GM21576 (cell line): ENCODE measurements around the gene JARID2.

ENCODE experiments used
- ATAC-seq: cut with Tn5 transposase; IDR thresholded peaks from one replicate; pipeline ENCODE4 v1.9.1; 2021; ENCODE audit warnings: mild to moderate bottlenecking, moderate library complexity; ENCODE audit not compliant: unreplicated experiment

The JARID2 gene

DNA sequence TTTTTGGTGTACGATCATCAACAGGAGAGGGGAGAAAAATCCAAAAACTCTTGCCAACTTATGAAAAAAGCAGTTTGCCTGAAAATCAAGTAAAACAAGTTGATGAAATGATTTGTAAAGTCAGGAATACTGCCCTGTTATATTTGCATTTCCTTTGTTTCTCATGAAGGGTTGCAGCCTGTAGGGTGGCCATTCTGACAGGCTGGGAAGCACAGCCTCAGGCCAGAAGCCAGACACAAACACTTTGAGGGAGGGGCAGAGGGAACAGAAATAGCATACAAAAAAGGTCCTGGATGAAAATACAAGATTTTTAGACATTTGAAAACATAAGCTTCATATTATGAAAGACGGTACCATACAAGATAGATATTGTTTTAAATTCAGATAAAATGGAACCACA lies 307.2 kb downstream of the JARID2 start:
- no peak for ATAC-seq

DNA sequence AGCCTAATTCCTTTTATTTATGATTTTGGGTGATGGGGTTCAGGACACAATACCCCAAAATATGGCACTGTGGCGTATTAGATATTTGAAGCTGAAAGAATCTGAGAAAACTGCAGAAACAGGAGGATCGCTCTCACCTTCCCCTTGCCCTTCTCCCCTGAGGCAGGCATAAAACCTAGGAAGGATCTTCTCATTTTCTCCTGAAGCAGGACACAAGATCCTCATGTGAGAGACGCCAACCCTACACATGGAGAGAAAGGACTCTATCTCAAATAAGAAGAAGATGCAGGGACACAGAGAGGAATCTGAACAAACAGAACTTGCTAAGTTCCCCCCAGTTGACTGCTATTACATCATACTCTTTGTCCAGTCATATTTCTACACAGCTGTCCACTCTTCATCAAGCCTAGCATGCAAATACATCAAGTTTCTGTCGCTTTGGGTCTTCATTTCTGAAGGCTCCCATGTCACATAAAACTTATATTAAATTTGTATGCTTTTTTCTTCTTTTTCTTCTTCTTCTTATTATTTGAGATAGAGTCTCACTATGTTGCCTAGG lies 307.9 kb downstream of the JARID2 start:
- ATAC-seq, result no peak

DNA sequence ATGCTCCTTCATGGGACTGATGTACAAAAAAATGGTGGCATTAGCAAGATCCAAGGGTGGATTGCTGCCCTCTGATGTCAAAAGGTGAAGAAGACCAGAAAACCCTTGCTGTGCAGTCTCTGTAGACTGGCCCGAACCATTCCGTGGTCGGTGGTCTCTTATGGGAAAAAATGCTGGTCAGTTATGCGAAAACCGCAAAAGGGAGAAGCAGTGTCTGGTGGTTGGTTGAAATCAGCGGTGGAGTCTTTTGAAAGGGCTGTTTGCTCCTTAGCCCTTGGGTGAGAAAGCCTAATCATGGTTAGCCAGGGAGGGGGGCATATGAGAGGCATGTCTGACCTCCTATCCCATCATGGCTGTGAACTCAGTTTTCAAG lies 308.8 kb downstream of the JARID2 start:
- no peak for ATAC-seq

DNA sequence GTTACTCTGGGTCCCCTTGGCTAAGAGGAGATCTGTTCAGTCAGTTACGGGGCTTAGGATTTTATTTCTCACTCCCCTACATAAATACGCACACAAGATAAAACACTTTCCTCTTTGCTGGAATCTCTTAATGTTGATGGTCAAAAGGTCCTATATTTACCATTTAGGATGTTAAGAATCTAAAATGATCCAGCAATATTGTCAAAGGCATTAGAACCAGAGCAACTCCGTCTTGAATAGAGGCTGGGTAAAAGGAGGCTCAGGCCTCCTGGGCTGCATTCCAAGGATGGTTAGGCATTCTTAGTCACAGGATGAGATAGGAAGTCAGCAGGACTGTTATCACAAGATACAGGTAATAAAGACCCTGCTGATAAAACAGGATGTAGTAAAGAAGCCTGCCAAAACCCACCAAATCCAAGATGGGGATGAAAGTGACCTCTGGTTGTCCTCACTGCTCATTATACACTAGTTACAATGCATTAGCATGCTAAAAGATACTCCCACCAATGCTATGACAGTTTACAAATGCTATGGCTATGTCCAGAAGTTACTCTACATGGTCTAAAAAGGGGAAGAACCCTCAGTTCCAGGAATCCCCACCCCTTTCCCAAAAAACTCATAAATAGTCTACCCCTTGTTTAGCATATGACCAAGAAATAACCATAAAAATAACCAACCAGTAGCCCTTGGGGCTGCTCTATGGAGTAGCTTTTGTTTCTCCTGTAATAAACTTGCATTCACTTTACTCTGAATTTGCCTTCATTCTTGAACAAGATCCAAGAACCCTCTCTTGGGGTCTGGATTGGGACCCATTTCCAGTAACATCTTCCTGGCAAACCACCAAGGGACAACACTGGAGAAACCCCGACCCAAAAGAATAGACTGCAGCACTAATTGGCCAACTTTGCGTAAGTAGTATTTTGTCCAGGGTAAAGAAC lies 309.5 kb downstream of the JARID2 start:
- no peak for ATAC-seq

DNA sequence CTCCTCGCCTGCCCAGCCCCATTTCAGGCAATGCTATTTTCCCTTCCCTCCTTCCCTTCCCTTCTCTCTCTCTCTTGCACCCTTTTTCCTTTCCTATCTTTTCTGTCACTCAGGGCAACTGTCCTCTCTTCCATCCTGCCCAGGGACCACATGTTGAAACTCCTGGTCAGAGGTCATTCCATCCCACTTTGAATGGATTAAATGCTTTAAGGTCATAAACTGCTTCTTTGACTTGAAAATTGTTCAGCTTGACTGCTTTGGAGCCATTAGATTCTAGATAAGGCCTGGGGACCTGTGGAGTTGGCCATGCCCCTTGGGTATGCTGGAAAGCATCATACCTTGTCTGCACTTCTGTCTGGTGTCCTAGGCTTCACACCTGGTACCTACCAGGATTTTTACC lies 310.8 kb downstream of the JARID2 start:
- ATAC-seq, result no peak

DNA sequence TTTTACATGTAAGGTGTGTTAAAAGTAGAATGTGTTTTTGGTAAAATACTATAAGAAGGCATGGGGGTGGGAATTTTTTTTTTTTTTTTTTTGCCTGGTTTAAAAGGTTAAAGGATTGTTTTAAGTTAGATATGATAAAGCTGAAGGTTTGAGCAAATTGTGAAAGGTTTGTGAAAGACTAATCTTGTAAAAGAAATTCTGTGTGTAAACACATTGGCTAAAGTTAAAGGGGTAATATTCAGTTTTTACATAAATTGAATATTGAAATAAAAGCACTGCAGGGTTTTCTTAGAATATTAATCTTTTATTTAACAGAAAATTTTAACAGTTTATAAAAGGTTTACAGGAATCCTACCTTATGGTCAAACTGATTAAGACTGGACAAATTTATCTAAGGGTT lies 311.3 kb downstream of the JARID2 start:
- ATAC-seq, result no peak

DNA sequence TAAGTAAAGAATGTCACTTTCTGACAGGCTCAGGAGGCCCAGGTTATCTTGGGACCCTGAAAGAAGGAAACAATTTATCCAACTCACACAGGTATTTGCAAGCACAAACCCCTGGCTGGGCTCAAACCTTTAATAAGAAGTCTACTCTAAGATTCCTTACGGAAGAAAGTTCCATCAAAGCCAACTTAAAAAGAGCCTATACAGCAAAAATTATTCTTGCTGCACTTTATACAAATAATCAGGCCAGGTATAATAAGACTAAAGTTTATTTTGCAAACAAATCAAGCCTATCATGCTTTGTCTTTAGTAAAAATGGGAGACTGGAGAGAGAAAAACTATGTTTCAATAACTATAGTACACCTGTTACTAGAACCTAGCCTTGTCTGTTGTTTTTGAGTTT lies 314.8 kb downstream of the JARID2 start:
- ATAC-seq, result no peak

DNA sequence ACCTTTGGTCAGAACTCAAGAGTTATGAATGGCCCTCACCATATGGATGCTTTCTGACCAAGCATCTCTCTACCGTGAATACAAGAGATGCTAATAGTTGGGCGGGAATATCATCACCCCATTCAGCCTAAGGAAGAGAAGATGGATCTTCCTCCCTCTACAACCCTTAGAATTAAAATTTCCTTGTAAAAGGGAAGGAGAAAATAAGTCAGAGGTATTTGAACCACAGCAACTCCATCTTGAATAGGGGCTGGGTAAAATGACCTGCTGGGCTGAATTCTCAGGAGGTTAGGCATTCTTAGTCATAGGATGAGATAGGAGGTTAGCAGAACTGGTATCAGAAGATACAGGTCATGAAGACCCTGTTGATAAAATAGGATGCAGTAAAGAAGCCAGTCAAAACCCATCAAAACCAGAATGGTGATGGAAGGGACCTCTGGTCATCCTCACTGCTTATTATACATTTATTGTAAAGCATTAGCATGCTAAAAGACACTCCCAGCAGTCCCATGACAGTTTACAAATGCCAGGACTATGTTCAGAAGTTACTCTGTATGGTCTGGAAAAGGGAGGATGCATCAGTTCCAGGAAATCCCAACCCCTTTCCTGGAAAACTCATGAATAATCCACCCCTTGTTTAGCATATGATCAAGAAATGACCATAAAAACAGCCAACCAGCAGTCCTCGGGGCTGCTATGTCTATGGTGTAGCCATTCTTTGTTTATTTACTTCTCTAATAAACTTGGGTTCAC lies 315.8 kb downstream of the JARID2 start:
- no peak for ATAC-seq

DNA sequence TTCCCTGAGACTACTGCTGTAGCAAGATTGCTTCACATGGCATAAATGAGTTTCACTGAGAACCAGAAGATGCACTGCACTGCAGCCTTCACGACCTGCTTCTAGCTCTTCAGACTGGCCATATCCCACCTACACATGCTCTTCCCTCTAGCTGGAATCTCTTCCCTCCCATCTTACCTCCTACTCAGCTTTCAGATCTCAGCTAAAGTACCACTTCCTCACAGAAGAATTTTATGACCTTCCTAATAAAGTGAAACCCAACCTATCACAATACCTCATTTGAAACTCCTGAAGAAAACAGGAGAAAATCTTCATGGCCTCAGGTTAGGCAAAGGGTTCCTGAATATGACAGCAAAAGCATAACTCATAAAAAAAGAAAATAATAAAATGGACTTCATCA lies 317.1 kb downstream of the JARID2 start:
- no peak for ATAC-seq

DNA sequence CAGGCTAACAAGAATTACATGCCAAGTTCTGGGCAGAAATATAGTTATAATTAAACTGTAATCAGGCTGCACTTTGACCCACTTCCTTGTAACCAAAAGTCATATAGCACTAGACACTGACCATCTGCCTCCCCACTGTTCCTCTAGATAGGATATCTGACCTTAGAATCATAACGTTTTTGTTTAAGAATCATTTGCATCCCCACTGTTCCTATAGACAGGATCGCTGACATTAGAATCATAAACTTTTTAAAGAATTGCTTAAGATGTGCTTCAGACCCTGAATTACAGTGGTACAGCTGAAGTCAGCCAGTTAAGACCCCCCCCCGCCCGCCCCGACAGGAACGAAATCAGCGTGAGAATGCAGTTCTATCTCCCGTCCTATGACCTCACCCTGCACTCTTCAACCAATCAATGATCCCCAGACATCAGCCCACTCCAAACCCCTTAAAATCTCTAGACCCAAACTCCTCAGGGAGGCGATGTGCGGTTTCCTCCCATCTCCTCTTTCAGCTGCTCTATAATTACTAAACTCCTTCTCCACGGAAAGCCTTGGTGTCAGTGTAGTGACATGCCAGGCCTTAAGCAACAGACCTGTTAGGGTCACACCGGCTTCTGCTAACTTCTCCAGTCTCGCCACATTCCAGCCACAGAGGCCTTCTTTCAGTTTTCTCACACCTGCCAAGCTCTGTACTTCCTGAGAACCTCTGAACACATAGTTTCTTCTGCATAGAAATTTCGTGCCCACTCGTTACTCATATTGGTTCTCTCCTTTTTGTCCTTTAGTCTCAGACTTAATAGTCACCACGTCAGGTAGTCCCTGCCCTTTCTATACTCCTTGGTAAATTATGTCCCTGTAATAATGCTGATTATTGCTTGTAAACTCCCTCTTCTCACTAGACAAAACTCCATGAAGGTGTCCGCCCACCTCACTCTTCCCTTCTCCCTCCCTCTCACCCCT lies 323.4 kb downstream of the JARID2 start:
- no peak for ATAC-seq

DNA sequence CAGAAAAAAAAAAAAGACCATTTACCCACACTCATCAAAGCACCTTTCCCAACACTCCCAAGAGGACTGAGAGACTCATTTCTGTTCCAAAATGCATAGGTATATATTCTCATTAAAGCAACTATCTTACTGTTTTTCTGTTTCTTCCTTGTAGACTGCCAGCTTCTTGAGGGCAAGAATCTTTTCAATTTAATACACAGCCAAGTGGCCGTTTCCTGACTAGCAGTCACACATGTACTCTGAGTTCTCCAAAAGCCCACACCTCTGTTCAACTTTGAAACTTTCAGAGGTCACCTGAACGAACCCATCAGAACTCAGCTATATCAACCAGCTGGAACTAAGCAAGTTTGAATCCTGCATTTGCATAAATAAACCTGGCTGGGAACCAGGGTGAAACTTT lies 324.3 kb downstream of the JARID2 start:
- no peak for ATAC-seq
